ENCODE results near the gene PARVG. TPM values are rescaled to one million over a fixed set of nuclear protein-coding genes. Genes with fewer than 3 reads are reported as not detected.

PARVG gene
- total RNA-seq, 2 experiments from 2014 or later: 76.5 to 76.9 TPM

DNA sequence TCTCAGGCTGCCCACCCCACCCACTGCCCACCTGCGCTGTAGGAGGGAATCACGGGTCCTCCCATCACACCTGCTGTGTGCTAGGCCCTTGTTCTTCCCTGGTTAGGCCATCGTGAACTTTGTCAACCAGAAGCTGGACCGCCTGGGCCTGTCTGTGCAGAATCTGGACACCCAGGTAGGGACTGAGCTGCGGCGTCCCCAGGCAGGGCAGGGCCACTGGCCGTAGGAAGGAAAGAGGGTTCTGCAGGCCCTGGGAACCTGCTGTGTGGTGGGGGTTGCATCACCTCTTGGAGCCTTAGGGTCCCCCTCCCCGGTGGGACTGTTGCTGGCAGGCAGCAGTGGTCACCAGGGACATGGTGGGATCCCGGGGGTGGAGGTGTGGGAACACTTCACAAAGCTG, 15.5 kb downstream of the PARVG start:
- DNase-seq: no peak
- peaks cover 43% of the 10 kb centered on the region for H3K36me3 Mint-ChIP-seq (ENCODE audit: low read depth)
- H3K4me1 Mint-ChIP-seq (ENCODE audit: low read depth): peaks cover 41% of the 10 kb centered on the region
- no peaks in the 10 kb centered on the region for H3K9me3 Mint-ChIP-seq
- no peaks in the 10 kb centered on the region for H3K27me3 Mint-ChIP-seq
- CTCF ChIA-PET: interaction anchor here (1.7 kb wide), 1 partner anchor 13 kb away, joined by 5 read pairs; no protein-coding TSS in a partner anchor
- TF ChIP-seq, protein P1, sequence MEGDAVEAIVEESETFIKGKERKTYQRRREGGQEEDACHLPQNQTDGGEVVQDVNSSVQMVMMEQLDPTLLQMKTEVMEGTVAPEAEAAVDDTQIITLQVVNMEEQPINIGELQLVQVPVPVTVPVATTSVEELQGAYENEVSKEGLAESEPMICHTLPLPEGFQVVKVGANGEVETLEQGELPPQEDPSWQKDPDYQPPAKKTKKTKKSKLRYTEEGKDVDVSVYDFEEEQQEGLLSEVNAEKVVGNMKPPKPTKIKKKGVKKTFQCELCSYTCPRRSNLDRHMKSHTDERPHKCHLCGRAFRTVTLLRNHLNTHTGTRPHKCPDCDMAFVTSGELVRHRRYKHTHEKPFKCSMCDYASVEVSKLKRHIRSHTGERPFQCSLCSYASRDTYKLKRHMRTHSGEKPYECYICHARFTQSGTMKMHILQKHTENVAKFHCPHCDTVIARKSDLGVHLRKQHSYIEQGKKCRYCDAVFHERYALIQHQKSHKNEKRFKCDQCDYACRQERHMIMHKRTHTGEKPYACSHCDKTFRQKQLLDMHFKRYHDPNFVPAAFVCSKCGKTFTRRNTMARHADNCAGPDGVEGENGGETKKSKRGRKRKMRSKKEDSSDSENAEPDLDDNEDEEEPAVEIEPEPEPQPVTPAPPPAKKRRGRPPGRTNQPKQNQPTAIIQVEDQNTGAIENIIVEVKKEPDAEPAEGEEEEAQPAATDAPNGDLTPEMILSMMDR (IDR thresholded peaks at IDR 0.05): no peak
- ATAC-seq: no peak
- POLR2A ChIA-PET: interaction anchor here (1.6 to 7.9 kb wide), 2 partner anchors 8 to 15 kb away, joined by 5 to 59 read pairs; partner anchors contain the start of gene PARVG
- H3K27ac Mint-ChIP-seq: no peak overlapping the region
- no peak overlapping the region for H3K4me3 Mint-ChIP-seq
- intact Hi-C loops (cut with micrococcal nuclease): no loop called here

DNA sequence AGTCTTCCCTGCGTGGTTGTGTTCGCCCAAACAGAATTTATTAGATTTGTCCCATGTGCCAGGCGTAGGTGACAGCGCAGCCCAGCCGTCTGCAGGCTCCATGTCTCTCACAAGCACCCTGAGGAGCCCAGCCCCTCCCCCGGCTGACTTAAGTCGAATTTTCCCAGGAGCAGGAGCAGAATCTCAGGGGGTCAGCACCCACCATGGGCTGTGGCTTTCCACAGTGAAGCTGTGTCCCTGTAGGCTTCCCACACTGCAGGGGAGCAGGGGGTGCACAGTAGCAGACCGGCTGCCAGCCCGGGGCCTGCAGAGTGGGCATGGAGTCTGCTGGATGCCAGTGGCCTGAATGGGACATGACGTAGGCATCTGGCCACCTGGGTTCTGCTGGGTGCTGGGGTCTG, 16.0 kb downstream of the PARVG start:
- Mint-ChIP-seq H3K9me3 (no peaks in the 10 kb centered on the region), H3K27me3 (no peaks in the 10 kb centered on the region), H3K36me3 (ENCODE audit: low read depth) (peaks cover 41% of the 10 kb centered on the region), H3K27ac (no peak overlapping the region), H3K4me1 (ENCODE audit: low read depth) (peaks cover 36% of the 10 kb centered on the region), H3K4me3 (no peak overlapping the region)
- ATAC-seq (no peak), DNase-seq (no peak)
- CTCF ChIA-PET: interaction anchor here (1.7 kb wide), 1 partner anchor 13 kb away, joined by 5 read pairs; no protein-coding TSS in a partner anchor
- intact Hi-C loops (cut with micrococcal nuclease): no loop called here
- TF ChIP-seq, protein P1 (IDR thresholded peaks at IDR 0.05): no peak
- POLR2A ChIA-PET: interaction anchor here (1.6 to 7.9 kb wide), 2 partner anchors 8 to 15 kb away, joined by 5 to 59 read pairs; partner anchors contain the start of gene PARVG

DNA sequence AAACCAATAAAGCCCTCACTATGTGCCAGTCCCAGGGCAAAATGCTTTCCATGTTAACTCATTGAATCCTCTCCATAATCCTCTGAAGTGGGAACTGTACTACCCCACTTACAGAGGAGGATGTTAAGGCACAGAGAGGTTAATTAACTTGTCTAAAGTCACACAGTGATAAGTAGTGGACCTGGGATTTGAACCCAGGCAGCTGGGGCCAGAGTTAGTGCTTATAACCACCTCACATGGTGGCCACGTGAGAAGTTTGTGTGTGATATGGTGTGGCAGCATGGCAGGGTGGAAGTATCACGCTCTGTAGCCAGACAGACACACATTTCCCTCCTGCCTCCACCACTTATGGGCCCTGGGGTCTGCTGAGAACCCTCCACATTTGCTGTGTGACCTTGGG, 16.5 kb downstream of the PARVG start:
- H3K27me3 Mint-ChIP-seq: no peaks in the 10 kb centered on the region
- POLR2A ChIA-PET: interaction anchor here (7.9 kb wide), 1 partner anchor 16 kb away, joined by 59 read pairs; the partner anchor contains the start of gene PARVG
- H3K36me3 Mint-ChIP-seq (ENCODE audit: low read depth): peaks cover 44% of the 10 kb centered on the region
- CTCF ChIA-PET: no interaction called here
- no peak overlapping the region for H3K27ac Mint-ChIP-seq
- intact Hi-C loops (cut with micrococcal nuclease): no loop called here
- ATAC-seq (no peak), DNase-seq (no peak)
- peaks cover 32% of the 10 kb centered on the region for H3K4me1 Mint-ChIP-seq (ENCODE audit: low read depth)
- no peak overlapping the region for H3K4me3 Mint-ChIP-seq
- no peaks in the 10 kb centered on the region for H3K9me3 Mint-ChIP-seq
- TF ChIP-seq, protein P1 (IDR thresholded peaks at IDR 0.05): no peak

DNA sequence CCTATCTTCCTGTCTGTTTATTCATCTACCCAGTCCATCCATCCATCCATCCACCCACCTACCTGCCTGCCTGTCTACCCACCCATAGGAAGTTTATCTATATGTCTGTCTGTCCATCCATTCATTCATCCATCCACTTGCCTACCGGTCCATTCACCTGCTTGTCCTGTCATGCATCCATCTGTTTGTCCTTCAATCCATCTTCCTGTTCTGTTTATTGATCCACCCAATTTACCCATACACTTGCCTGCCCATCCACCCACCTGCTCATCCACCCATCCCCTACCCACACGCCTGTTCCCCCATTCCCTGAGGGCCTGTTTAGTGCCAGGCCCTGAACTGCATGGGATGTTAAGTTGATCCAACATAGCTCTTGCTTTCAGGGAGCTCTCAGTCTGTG, 18.4 kb downstream of the PARVG start:
- peaks cover 35% of the 10 kb centered on the region for H3K36me3 Mint-ChIP-seq (ENCODE audit: low read depth)
- H3K9me3 Mint-ChIP-seq: no peaks in the 10 kb centered on the region
- H3K27me3 Mint-ChIP-seq: no peaks in the 10 kb centered on the region
- H3K4me1 Mint-ChIP-seq (ENCODE audit: low read depth): peaks cover 13% of the 10 kb centered on the region
- intact Hi-C loops (cut with micrococcal nuclease): no loop called here
- H3K27ac Mint-ChIP-seq: no peak overlapping the region
- POLR2A ChIA-PET: no interaction called here
- no peak overlapping the region for H3K4me3 Mint-ChIP-seq
- TF ChIP-seq, protein P1 (IDR thresholded peaks at IDR 0.05): no peak
- DNase-seq (no peak), ATAC-seq (no peak)
- CTCF ChIA-PET: no interaction called here

DNA sequence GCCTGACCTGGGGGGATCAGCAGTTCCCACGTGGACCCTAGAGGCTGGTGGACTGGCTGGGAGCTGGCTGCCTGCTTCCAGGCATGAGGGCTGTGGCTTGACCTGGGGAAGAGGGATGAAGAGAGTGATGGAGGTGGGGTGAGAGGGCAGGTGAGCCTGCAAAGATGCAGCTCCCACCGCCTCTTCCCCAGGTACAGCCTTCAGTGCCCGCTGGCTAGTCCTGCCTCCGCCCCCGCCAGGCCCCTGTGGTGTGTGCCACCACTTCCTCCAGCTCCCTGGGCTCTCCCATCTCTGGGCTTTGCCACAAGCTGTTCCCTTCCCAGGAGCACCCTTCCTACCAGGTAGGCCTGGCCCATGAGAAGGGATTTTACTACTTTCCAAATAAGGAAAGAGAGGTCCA, 19.1 kb downstream of the PARVG start:
- CTCF ChIA-PET: no interaction called here
- no peaks in the 10 kb centered on the region for H3K9me3 Mint-ChIP-seq
- no peak overlapping the region for H3K4me3 Mint-ChIP-seq
- peaks cover 6% of the 10 kb centered on the region for H3K4me1 Mint-ChIP-seq (ENCODE audit: low read depth)
- TF ChIP-seq, protein P1 (IDR thresholded peaks at IDR 0.05): no peak
- DNase-seq: no peak
- peaks cover 28% of the 10 kb centered on the region for H3K36me3 Mint-ChIP-seq (ENCODE audit: low read depth)
- POLR2A ChIA-PET: no interaction called here
- no peak overlapping the region for H3K27ac Mint-ChIP-seq
- no peaks in the 10 kb centered on the region for H3K27me3 Mint-ChIP-seq
- no peak for ATAC-seq
- intact Hi-C loops (cut with micrococcal nuclease): no loop called here

Measured in activated CD8-positive, alpha-beta T cell treated with anti-CD3 and anti-CD28 coated beads for 36 hours (primary cell).